GM21528 (cell line): Measurements from ENCODE around the gene SPIN2B.
"Not testable (repeated sequence)": the region's sequence is repeated elsewhere in the genome, so short reads cannot be mapped to it uniquely, and the experiment has no call there.

Experiments used
- ATAC-seq: cut with Tn5 transposase; IDR thresholded peaks from one replicate; pipeline ENCODE4 v1.9.1; 2021; ENCODE audit warnings: mild to moderate bottlenecking, moderate library complexity; ENCODE audit not compliant: unreplicated experiment, low FRiP score

The SPIN2B gene

DNA sequence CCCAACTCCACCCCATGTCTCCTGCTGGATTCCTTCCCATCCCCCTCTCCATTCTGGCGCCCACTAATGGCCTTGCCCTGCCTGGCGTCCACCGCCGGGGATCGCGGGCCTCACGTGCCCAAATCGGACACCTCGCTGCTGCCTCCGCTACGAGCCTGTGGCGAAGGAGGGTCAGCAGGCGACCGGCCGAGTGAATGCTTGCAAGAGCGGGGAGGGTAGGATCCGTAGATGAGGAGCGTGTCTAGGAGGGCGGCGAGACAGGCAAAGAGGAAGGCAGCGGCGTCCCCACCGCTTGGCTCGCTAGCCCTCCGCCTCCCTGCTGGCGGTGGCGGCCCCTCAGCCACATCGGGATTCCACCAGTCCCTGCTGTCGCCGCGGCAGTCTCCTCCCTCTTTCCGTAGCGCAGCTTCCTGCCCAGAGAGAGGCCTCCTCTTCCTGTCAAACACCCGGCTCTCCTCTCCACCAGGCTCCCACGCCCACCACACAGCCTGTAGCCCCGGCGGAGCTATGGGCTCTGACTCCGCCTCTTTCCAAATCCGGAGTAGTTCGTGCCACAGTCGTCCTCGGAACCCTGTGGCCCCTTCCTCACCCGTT, at the start of gene SPIN2B:
Gene SPIN2B (minus strand): TSS at position 387 of the 594 bp plus-strand sequence.
- ATAC-seq, result peak; percentile 100

DNA sequence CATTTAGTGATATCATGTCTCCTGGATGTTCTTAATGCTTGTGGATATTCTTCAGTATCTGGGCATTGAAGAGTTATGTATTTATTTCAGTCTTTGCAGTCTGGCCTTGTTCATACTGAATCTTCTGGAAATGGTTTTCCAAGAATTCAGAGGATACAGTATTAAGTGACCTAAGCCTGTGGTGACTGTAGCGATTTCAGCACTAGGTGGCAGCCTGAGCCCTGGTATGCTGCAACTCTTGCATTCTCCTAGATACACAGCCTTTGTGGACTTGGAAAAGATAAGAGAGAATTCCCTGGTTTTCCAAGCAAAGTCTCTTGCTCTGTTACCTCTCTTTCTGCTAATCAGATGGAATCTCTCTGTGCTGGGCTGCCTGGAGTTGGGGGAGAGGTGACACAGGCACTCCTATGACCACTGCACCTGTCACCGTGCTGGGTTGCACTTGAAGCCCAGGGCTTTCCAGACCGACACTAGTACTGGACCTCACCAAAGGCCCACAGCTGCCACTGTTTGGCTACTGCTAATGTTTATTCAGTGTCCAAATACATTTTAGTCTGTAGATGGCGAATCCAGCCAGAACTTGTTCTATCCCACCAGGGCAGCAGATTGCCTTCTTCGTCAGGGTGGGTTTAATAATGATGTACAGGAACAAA, 35.2 kb upstream of the SPIN2B start:
- ATAC-seq, result no peak

DNA sequence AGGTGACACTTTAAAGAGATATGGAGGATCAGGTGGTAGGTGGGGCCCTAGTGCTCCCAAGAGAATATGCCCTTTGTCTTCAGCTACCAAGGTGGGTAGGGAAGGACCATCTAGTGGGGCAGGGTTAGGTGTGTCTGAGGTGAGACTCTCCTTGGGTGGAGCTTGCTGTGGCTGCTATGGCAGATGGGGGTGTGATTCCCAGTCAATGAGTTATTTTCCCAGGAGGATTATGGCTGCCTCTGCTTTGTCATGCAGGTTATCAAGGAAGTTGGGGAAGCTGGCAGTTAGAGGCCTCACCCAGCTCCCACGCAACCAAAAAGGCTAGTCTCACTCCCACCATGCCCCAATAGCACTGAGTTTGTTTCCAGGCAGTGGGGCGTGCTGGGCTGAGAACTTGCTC, 33.8 kb upstream of the SPIN2B start:
- no peak for ATAC-seq

DNA sequence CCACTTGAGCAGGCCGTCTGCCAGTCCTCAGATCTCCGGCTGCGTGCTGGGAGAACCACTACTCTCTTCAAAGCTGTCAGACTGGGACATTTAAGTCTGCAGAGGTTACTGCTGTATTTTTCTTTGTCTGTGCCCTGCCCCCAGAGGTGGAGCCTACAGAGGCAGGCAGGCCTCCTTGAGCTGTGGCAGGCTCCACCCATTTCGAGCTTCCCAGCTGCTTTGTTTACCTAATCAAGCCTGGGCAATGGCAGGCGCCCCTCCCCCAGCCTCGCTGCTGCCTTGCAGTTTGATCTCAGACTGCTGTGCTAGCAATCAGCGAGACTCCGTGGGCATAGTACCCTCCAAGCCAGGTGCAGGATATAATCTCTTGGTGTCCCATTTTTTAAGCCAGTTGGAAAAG, 30.9 kb upstream of the SPIN2B start:
- not testable (repeated sequence) for ATAC-seq

DNA sequence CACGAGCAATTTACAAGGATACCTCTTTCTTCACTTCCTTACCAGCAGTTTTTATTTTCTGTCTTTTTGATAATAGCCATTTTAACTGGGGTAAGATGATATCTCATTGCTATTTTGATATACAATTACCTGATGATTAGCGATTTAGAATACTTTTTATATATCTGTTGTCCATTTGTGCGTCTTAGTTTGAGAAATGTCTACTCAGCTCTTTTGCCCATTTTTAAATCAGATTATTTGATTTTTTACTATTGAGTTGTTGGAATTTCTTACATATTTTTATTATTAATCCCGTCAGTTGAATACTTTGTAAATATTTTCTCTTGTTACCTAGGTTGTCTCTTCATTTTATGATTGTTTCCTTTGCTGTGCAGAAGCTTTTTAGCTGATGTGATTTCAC, 17.3 kb upstream of the SPIN2B start:
- no peak for ATAC-seq

DNA sequence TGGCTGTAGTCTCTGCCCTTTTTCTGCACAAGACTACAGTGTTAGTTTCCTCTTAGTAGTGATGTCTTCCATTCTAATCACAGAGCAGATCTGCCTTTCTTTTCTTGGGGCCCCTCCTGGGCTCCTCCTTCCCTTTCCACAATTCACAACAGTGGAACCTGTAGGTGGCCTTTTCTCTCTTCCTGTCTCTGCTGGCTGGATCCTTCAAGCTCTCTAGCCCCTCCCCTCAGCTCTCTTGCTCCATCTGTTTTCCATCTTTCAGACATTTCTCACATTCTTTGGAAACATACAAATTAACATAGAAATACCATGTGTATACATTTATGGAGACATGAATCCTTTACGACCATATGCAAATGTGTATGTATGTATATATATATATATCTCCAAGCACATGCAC, 16.2 kb upstream of the SPIN2B start:
- no peak for ATAC-seq

DNA sequence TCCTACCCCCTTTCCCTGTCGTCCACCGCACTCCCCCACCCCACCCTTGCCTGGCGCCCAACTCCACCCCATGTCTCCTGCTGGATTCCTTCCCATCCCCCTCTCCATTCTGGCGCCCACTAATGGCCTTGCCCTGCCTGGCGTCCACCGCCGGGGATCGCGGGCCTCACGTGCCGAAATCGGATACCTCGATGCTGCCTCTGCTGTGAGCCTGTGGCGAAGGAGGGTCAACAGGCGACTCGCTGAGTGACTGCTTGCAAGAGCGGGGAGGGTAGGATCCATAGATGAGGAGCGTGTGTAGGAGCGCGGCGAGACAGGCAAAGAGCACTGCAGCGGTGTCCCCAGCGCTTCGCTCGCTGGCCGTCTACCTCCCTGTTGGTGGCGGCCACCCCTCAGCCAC, 15.7 kb upstream of the SPIN2B start, which contains the start of gene SPIN2A:
Gene SPIN2A (minus strand): TSS at position 325 of the 400 bp plus-strand sequence. CDS start 800 bp downstream, outside the sequence.
- ATAC-seq, result not testable (repeated sequence)

DNA sequence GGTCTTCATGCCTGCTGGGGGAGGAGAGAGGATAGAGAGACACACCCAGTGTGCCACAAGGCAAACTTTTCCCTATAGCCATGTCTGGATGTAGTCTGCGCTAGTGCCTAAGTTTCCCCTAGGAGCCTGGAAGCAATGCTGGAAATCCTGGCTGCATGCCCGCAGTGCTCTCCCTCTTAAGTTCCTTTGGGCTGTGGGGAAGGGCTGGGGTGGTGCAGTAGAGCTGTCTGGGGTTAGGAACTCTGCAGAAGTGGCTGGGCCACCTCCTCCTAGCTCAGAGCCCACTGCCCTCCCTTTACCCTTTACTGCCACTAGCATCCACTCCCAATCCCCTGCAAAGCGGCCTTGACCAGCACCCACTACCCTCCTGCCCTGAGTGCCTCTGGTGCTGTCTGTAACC, 15.2 kb upstream of the SPIN2B start:
- ATAC-seq, result not testable (repeated sequence)

DNA sequence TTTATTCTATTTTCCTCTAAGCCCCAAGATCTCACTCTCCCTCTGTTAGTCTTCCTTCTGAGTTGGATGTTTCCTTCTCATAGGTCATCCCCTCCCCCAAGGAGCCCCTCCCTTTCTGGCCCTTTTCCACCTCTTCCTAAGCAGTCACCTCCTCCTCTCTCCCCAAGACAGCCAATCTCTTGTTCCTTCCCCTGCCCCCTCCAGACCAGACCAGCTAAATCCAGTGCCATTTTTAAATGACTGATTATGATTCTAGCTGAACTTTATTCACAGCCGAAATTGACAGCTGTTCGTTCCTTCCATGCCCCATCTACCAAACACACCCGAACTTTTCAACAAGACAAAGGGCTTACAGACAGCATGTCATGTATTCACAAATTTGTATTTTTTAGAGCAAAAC, 13.9 kb upstream of the SPIN2B start:
- no peak for ATAC-seq

DNA sequence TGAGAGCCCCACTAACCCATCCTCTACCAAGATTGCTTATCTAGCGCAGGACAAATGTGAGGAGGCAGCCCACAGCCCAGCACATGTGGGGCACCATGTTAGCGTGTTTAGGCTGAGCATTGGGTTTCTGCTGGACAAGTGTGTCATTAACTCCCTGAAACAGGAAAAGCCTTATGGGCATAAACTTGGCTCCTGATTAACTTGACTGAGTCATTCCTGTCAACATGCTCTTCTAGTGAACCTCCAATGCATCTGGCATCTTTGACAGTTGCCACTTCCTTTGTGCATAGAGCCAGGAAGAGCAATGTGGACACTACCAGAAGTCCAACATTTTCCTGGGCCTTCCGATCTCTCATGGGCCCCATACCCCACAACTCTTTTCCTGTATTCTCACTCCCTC, 13.4 kb upstream of the SPIN2B start:
- ATAC-seq, result no peak

DNA sequence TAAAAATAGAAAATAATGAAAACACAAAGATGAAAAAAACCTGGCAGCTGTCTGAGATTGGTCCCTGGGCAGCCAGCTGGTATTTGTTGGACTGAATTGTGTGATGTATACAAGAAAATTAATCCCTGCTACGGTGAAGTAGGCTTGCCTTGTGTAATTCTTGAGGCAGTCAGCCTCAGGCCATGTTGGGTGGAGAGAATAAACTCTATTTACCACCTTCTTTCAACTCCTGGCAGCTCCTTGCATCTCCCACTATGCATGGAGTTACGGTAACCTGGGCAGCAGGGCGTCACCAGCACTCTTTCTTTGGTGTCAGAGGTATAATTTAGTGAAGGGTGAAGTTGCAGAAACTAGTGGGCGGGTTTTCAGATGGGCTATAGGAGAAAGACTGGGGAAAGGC, 12.4 kb upstream of the SPIN2B start:
- ATAC-seq, result no peak

DNA sequence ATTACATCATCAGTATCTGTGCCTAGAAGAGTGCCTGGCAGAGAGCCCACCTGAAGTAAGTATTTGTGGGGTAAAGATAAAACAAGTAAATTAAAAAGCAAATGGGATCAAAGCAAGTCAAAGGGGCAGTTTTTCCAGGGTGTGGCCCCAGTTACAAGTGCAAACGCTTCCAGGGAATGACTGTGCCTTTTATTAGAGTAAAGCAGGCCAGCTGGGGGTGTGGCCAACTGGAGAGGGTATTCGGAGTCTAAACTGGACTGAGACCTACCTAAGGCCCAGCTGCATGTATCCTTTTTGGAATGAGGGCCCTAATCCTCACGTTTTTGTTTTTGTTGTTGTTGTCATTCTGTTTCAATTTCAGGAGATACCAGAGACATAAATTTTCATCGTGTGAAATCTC, 11.9 kb upstream of the SPIN2B start:
- not testable (repeated sequence) for ATAC-seq

DNA sequence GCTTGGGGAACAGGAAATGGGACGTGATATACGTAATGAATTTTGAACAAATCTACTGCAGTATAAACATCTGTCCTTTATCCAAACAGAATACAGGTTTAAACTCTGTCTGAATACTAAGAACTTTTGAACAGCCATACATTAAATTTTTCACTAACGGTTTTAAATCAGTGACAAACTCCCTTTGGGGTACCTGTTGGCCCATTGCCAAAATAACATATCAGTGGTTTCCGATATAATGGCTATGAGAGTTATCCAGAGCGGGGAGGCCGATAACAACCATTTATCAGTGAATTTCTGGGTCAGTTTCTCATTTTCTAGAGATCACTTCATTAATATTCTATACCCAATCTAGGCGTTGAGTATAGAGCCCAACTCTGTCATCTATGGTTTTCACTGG, 10.7 kb upstream of the SPIN2B start:
- ATAC-seq, result no peak

DNA sequence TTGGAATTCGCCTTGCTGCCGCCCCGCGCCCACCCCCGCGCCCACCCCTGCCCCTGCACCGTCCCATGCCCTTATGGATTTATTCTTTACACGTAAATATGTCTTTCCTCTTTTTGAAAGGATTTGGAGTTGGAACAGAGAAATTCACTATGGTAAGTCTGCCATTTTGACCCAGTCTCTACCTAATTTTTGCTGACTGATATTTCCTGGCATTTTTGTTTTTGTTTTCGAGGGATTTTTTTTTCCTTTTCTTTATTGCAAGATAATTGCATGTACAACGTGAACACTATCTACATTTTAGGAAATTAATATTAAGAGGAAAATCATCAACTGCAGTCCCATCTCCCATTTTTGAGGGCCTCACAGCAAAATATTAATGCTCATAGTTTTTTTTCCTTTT, 468 bp upstream of the SPIN2B start:
- ATAC-seq, result no peak

DNA sequence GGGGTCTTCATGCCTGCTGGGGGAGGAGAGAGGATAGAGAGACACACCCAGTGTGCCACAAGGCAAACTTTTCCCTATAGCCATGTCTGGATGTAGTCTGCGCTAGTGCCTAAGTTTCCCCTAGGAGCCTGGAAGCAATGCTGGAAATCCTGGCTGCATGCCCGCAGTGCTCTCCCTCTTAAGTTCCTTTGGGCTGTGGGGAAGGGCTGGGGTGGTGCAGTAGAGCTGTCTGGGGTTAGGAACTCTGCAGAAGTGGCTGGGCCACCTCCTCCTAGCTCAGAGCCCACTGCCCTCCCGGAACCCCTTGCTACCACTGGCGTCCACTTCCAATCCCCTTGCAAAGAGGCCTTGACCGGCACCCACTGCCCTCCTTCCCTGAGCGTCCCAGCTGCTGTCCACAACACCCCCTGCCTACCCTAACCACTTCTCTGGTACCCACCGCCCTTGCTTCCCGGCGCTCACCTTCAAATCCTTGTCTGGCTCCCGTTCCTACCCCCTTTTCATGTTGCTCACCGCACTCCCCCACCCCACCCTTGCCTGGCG, 658 bp downstream of the SPIN2B start:
- not testable (repeated sequence) for ATAC-seq

DNA sequence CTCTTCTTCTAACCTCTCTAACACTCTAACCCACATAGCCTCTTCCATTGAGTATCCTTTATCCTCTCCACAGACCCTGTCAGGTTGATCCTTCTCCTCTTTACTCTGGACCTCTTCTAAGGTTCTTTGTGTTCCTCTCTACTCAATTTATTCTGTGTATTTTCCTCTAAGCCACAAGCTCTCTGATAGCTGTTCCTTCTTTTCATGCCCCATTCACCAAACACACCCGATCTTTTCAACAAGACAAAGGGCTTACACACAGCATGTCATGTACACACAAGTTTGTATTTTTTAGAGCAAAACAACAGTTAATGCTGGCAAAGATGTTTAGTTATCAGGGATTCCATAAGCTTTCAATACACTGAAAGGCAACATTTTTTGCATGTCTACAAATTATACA, 1.9 kb downstream of the SPIN2B start:
- no peak for ATAC-seq

DNA sequence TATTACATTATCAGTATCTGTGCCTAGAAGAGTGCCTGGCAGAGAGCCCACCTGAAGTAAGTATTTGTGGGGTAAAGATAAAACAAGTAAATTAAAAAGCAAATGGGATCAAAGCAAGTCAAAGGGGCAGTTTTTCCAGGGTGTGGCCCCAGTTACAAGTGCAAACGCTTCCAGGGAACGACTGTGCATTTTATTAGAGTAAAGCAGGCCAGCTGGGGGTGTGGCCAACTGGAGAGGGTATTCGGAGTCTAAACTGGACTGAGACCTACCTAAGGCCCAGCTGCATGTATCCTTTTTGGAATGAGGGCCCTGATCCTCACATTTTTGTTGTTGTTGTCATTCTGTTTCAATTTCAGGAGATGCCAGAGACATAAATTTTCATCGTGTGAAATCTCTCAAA, 3.8 kb downstream of the SPIN2B start:
- ATAC-seq, result not testable (repeated sequence)

DNA sequence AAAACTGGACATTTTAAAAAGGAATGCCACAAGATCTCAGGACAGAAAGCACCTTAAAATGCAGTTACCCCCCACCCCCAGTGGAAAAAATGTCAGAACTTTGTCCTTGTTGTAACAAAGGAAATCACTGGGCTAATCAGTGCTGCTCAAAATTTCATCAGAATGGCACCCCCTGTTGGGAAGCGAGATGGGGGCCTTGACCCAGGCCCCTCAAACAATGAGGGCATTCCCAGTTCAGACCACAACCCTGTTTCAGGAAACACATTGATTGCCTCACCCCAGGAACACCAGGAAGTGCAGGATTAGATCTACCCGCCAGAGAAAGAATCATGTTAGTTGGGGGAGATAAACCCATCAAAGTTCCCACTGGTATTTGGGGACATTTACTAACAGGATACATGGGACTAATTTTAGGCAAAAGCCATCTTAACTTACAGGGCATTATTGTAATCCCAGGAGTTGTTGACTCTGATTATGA, 16.4 kb downstream of the SPIN2B start:
- no peak for ATAC-seq

DNA sequence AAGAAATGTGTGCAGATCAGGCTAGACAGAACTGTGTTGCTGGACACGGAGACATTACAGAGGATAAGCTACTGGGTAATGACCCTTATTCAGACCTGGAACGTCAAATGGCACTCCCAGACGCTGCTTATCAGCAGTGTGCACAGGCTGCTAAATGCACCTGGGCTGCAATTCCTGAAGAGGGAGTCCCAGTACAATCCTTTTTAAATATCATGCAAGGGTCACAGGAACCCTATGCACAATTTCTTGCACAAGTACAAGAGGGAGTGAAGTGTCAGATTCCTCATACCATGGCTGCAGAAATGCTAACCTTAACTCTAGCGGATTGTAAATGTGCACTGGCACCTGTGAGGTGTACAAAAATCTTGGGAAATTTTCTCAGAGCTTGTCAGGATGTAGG, 16.9 kb downstream of the SPIN2B start:
- no peak for ATAC-seq

DNA sequence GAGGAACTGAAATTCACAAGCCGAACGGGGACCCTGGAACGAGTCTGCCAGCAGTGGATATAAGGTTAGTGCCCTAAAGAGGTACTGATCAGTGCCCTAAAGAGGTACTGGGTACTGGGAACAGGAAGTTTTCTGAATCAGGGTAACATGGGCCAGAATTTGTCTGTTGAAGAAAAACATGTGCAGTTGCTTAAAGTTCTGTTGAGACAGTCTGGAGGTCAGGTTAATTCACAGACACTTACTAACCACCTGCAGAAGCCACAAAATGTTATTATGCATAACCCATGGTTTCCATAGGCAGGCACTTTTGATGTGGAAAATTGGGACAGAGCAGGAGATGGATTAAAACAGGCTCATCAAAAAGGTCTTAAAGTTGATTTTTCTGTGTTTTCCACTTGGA, 17.9 kb downstream of the SPIN2B start:
- no peak for ATAC-seq

DNA sequence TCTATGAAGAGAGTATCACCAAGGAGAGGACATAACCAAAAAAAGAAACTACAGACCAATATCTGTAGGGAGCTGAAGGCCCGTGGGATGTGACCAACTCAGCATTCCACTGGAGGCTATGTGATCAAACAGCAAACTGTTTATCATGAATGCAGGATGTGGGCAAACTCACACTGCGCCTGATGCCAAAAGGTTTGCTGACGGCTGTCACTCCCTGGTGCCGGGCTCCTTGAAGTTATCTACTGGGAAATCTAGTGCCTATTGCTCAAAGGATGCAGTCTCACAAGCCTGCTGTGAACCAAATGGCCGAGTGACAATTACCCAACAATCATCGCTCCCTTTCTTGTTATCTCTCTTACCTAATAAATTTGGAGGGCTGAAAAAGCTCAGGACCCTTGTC, 18.4 kb downstream of the SPIN2B start:
- ATAC-seq, result not testable (repeated sequence)

DNA sequence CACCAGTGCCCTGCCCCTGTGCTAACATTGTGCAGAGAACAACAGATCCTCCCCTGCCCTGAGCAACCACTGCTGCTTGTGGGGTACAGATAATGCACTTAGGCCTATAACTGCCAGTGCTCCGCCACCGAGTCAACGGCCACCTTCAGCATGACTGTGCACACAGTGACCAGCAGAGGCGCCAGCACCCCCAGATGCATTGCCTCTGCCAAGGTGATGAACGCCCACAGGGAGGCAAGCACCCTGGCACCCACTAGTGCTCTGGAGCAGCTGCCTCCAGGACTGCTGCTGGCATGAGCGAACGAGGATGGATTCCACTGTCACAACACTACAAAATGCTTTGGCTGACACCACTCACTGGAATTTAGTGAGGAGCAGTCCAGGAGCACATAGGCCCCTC, 38.2 kb downstream of the SPIN2B start:
- no peak for ATAC-seq
